ENCODE data around the gene LCN12. TPM values are rescaled to one million over a fixed set of nuclear protein-coding genes. Genes with fewer than 3 reads are reported as not detected.

Gene LCN12
- total and polyA plus RNA-seq, 12 donors, result 0.74 to 17.9 (median 6.8) TPM

- Histone ChIP-seq H3K9me3 (no peaks in the 10 kb centered on the region), H3K4me1 (peaks cover 16 to 94% (median 62%) of the 10 kb centered on the region in 9 donors), H3K27ac (peak overlapping the region; percentile 58 to 93 (median 89)), H3K36me3 (no peaks in the 10 kb centered on the region), H3K27me3 (peaks cover 0 to 24% (median 0%) of the 10 kb centered on the region in 7 donors), H3K4me3 (peak overlapping the region; percentile 49 to 67 (median 58))
- DNase-seq (peak; percentile 89), ATAC-seq (peak; percentile 25 to 50 (median 39))
- intact Hi-C loops (cut with DNase I), result loop anchor here in 1 of 10 donors (2.0 kb wide), 1 partner anchor 27 kb away; no protein-coding TSS in a partner anchor
- WGBS, 2 donors, result 4 to 5% methylated on average over 59 to 77 of the region's 78 CpGs
- TF ChIP-seq CTCF (IDR thresholded peaks at IDR 0.05), result no peak
Observed at GRCh38 chr9:136978073-136978864, 26.2 kb downstream of the LCN12 start.

- peaks cover 0 to 31% (median 0%) of the 10 kb centered on the region in 7 donors for H3K27me3 ChIP-seq
- H3K27ac ChIP-seq, result peak overlapping the region in 8 of 10 donors; percentile 55 to 93 (median 88)
- TF ChIP-seq CTCF (IDR thresholded peaks at IDR 0.05), result no peak
- H3K9me3 ChIP-seq, result no peaks in the 10 kb centered on the region
- peak overlapping the region in 4 of 10 donors; percentile 18 to 32 (median 26) for H3K4me3 ChIP-seq
- H3K4me1 ChIP-seq, result peaks cover 16 to 89% (median 62%) of the 10 kb centered on the region in 9 donors
- intact Hi-C loops (cut with DNase I), result loop anchor here in 1 of 10 donors (2.0 kb wide), 1 partner anchor 28 kb away; no protein-coding TSS in a partner anchor
- no peaks in the 10 kb centered on the region for H3K36me3 ChIP-seq
- 63 to 66% methylated on average over 39 to 41 of the region's 41 CpGs for WGBS, 2 donors
- ATAC-seq, result no peak
- peak in 1 of 2 donors; percentile 23 for DNase-seq
Observed at GRCh38 chr9:136978865-136979544, 26.9 kb downstream of the LCN12 start.

- Histone ChIP-seq H3K36me3 (no peaks in the 10 kb centered on the region), H3K27ac (peak overlapping the region in 8 of 10 donors; percentile 82 to 93 (median 89)), H3K27me3 (peaks cover 0 to 40% (median 6%) of the 10 kb centered on the region in 7 donors), H3K4me3 (no peak overlapping the region), H3K4me1 (peaks cover 16 to 89% (median 67%) of the 10 kb centered on the region in 9 donors), H3K9me3 (no peaks in the 10 kb centered on the region)
- WGBS, 2 donors, result 85 to 86% methylated on average over 26 of the region's 26 CpGs
- intact Hi-C loops (cut with DNase I), result loop anchor here in 2 of 10 donors (2.0 to 5.0 kb wide), 2 partner anchors 29 to 33 kb away; partner anchors contain the start of gene C8G (in 1 of the 2)
- TF ChIP-seq CTCF (IDR thresholded peaks at IDR 0.05), result no peak
- peak in 1 of 2 donors; percentile 28 for DNase-seq
- no peak for ATAC-seq
Observed at GRCh38 chr9:136979769-136980587, 27.9 kb downstream of the LCN12 start.

Measured in heart right ventricle (tissue), 16 donors.